ENCODE measurements around the gene PATJ. TPM values are rescaled to one million over a fixed set of nuclear protein-coding genes. Genes with fewer than 3 reads are reported as not detected.

The PATJ gene
- total and polyA plus RNA-seq, 8 donors = 14.8 to 45.4 (median 27.9) TPM

DNA sequence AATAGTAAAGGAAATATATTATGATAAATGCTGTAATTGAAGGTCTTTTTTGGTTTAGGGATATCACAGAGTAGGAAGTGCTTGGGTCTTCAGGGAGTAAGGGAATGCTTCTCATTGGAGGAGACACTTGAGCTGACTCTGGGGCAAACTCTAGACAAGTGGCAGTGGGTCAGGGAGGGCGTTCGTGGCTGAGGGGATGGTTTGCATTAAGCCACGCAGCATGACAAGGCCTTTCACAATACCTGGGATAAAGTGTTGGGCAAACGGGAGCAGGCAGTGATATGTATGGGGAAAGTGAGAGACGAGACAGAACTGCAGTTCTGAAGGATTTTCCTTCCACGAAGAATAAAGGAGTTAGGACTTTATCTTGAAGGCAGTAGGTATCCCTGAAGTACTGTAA lies 109.0 kb downstream of the PATJ start:
- DNase-seq = no peak
- Histone ChIP-seq H3K27ac (no peak overlapping the region), H3K9me3 (no peaks in the 10 kb centered on the region), H3K36me3 (peaks cover 0 to 2% (median 0%) of the 10 kb centered on the region in 3 donors), H3K4me1 (peaks cover 0 to 3% (median 0%) of the 10 kb centered on the region in 3 donors), H3K4me3 (no peak overlapping the region), H3K27me3 (no peaks in the 10 kb centered on the region)
- 63 to 65% methylated on average over 6 of the region's 6 CpGs for WGBS, 2 donors
- no peak for ATAC-seq
- no peak for TF ChIP-seq CTCF (IDR thresholded peaks at IDR 0.05)
- no peak for FAIRE-seq
- intact Hi-C loops (cut with DNase I) = no loop called here

DNA sequence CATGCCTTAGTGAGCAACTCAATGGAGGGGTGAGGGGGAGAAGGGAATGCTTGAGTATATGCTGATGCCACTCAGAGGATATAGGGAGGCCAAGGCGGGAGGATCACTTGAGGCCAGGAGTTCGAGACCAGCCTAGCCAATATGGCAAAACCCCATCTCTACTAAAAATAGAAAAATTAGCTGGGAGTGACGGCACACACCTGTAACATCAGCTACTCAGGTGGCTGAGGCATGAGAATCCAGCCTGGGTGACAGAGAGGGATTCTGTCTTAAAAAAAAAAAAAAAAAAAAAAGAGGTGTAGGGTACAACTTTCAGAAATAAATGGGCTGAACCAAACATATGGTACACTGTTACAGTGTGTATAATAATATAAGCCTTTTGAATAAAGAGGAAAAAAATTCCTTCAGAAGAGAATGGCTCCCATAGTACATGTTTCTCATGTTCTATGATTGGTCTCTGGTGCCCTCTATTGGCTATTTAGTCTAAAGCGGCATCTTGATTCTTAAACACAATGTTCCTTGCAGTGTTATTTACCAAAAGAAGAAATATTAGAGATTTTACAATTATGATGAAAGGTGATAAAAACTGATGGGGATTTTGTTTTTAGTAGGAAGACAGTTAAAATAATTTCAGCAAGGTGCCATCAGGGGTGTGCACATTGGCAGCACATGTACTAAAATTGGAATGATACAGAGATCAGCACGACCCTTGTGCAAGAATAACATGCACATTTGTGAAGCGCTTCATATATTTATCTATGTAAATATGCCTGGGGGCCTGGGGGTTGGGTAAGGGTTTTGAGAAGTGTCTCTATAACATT lies 109.8 kb downstream of the PATJ start:
- Histone ChIP-seq H3K36me3 (peaks cover 0 to 10% (median 0%) of the 10 kb centered on the region in 3 donors), H3K9me3 (no peaks in the 10 kb centered on the region), H3K4me3 (no peak overlapping the region), H3K27ac (no peak overlapping the region), H3K4me1 (peaks cover 0 to 3% (median 0%) of the 10 kb centered on the region in 3 donors), H3K27me3 (no peaks in the 10 kb centered on the region)
- 66 to 69% methylated on average over 6 of the region's 6 CpGs for WGBS, 2 donors
- no peak for DNase-seq
- ATAC-seq = peak; percentile 61 to 88 (median 84)
- TF ChIP-seq CTCF (IDR thresholded peaks at IDR 0.05) = peak in 3 of 4 donors; percentile 26 to 59 (median 53)
- intact Hi-C loops (cut with DNase I) = no loop called here
- FAIRE-seq = peak; percentile 94

- intact Hi-C loops (cut with DNase I) = no loop called here
- no peak for DNase-seq
- FAIRE-seq = no peak
- WGBS, 2 donors = 71 to 80% methylated on average over 2 of the region's 2 CpGs
- Histone ChIP-seq H3K4me3 (no peak overlapping the region), H3K27ac (no peak overlapping the region), H3K4me1 (peaks cover 0 to 3% (median 0%) of the 10 kb centered on the region in 3 donors), H3K36me3 (peaks cover 0 to 10% (median 0%) of the 10 kb centered on the region in 3 donors), H3K9me3 (no peaks in the 10 kb centered on the region), H3K27me3 (no peaks in the 10 kb centered on the region)
- no peak for TF ChIP-seq CTCF (IDR thresholded peaks at IDR 0.05)
- no peak for ATAC-seq
Observed at GRCh38 chr1:61852670-61853015, 110.4 kb downstream of the PATJ start.

DNA sequence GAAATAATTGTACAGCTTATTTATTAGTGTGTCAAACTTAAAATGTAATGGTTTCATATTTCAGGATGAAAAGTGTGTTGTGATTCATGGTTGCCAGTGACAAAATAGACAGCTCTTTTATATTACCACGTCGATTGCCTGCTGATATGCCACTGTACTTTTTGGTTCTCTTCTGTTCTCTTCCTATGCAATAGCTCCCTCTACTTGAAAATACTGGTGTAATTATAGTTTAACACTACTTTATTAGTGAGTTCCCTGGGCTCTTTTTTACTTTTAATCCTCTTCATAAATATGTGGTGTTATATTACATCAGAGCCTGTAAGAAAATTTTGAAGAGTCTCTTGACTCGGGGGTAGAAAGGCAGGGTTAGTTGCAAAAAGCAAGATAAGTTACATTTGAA lies 111.3 kb downstream of the PATJ start:
- no peak for DNase-seq
- intact Hi-C loops (cut with DNase I) = no loop called here
- no peak for ATAC-seq

More for the DNA sequence above, 111.3 kb downstream of the PATJ start:
- Histone ChIP-seq H3K27ac (no peak overlapping the region), H3K27me3 (no peaks in the 10 kb centered on the region), H3K4me1 (peaks cover 0 to 3% (median 0%) of the 10 kb centered on the region in 3 donors), H3K36me3 (peaks cover 0 to 18% (median 0%) of the 10 kb centered on the region in 3 donors), H3K9me3 (no peaks in the 10 kb centered on the region), H3K4me3 (no peak overlapping the region)
- 57 to 58% methylated on average over 3 of the region's 3 CpGs for WGBS, 2 donors
- no peak for FAIRE-seq
- no peak for TF ChIP-seq CTCF (IDR thresholded peaks at IDR 0.05)
